AG10803 (cell line): ENCODE results near the gene PERCC1.

Experiments
- DNase-seq: peaks from one replicate; pipeline ENCODE4 v3.0.0; 2010; ENCODE audit warnings: low read depth
- H3K4me3 ChIP-seq: 2 replicates; pipeline ENCODE4 v1.5.1; 2011; ENCODE audit warnings: mild to moderate bottlenecking, low read length, control low read depth
- TF ChIP-seq, protein P1 (sequence below): conservative IDR thresholded peaks from 2 replicates; pipeline ENCODE4 v1.5.1; 2011; ENCODE audit warnings: mild to moderate bottlenecking, low read length, control low read depth, inconsistent platforms

The PERCC1 gene

DNA sequence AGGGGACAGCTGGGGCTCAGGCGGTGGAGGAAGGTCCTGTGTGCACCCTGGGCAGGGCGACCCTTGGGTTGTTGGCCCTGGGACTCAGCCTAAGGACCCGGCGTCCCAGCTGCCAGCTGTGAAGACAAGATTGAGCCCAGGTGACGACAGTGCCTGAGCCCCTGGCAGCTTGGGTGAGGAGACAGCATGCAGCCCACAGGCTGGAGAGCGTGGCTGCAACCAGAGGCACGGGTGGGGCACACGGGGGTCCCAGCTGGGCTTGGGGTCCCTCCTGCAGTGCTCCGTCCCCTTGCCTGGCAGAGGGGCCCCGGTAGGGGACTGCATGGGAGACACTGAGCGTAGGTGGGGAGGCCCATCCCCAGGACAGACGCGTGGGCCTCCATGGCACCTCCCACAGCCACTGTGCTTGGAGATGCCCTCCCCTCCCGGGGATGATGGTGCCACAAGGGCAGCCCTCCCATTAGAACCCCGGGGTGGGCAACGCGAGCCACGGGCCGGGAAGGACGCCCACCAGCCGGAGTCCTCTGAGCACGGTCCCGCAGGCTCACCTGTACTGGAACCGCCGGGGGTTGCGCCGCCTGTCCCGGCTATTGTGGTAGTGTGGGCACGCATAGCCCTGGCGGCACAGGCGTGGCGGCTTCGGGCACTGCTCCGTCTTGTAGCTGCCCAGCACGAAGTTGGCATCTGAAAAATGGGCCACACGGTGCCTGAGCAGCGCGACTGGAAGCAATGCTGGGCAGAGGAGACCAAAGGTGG is 31.9 kb upstream of the PERCC1 start:
- no peak overlapping the region for H3K4me3 ChIP-seq
- DNase-seq: no peak
- TF ChIP-seq, protein P1, sequence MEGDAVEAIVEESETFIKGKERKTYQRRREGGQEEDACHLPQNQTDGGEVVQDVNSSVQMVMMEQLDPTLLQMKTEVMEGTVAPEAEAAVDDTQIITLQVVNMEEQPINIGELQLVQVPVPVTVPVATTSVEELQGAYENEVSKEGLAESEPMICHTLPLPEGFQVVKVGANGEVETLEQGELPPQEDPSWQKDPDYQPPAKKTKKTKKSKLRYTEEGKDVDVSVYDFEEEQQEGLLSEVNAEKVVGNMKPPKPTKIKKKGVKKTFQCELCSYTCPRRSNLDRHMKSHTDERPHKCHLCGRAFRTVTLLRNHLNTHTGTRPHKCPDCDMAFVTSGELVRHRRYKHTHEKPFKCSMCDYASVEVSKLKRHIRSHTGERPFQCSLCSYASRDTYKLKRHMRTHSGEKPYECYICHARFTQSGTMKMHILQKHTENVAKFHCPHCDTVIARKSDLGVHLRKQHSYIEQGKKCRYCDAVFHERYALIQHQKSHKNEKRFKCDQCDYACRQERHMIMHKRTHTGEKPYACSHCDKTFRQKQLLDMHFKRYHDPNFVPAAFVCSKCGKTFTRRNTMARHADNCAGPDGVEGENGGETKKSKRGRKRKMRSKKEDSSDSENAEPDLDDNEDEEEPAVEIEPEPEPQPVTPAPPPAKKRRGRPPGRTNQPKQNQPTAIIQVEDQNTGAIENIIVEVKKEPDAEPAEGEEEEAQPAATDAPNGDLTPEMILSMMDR: no peak

DNA sequence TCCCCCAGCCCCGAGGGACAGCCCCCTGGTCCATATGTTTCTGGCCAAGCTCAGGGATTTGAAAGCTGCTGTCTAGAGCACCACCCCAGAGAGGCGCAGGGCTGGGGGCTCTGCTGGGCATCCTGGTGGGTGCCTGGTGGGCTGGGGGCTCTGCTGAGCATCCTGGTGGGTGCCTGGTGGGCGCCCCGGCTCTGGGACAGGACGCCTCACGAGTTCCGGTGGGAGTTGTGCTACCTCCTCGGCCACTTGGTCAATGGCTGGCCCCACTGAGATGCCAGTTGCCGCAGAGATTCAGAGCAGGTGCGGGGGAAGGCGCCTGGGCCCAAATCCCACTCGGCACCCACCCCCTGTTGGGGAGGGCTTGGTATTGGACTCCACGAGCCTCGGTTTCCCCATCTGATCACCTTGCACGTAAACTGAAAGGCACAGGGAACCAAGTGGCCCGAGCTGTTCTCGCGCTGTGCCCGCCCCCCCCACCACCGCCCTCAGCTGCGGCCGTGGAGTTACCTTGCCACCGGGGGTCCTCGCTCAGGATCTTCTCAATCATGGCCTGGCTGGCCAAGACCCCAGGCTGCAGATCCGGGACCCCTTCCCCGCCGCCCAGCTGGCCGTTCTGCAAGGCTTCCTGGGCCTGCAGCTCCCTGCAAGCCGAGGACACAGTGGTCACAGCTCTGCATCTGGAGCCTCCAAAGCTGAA is 29.7 kb upstream of the PERCC1 start:
- no peak overlapping the region for H3K4me3 ChIP-seq
- TF ChIP-seq, protein P1: no peak
- DNase-seq: no peak

DNA sequence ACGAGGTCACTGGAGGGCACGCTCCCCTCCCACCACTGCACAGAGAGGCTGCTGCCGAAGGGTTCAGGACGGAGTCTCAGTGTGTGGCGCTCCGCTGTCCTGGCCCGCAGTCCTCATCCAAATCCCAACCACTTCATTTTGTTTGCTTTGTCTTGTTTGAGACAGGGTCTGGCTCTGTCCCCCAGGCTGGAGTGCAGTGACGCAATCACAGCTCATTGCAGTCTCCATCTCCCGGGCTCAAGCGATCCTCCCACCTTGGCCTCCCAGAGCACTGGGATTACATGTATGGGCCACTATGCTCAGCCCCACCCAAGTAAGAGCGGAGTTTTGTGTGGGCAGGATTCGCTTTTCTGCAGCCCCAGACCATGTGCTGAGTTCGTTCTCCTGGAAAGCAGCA is 29.1 kb upstream of the PERCC1 start:
- TF ChIP-seq, protein P1: no peak
- DNase-seq: no peak
- H3K4me3 ChIP-seq: no peak overlapping the region

DNA sequence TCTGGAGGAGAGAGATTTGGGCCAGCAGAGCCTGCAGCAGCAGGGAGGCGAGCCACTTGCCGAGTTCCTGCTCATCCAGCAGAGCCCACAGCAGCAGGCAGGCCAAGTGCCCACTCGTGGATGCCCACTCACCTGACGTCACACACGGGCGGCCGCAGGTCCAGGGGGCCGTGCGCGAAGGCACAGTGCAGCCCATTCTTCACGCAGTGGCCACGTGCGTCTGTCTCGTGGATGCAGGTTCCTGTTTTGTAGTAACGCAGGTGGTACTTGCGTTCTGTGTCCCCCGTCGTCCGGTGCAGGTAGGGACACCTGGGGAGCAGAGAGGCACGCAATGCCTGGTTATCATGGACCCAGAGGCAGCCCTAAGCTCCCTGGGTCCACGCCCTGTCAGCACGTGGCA is 27.8 kb upstream of the PERCC1 start:
- H3K4me3 ChIP-seq: no peak overlapping the region
- TF ChIP-seq, protein P1: no peak
- no peak for DNase-seq

DNA sequence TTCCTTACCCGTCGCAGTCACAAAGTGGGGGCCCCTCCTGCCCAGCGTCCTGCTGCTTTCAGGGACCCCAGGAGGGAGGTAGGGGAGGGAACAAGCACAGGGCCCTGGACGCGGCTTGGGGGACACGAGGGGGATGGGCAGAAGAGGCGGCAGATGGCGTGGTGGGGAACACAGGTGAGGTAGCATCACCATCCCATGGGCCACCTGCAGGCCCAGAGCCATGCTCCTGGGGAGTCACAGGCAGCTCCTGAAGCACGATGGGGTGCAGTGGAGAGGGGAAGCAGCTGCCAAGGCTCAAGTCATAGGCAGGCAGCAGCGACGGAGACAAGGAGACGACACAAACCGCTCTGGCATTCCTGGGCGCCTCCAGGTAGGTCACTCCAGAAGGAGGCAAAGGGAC is 27.1 kb upstream of the PERCC1 start:
- TF ChIP-seq, protein P1: no peak
- H3K4me3 ChIP-seq: no peak overlapping the region
- no peak for DNase-seq

DNA sequence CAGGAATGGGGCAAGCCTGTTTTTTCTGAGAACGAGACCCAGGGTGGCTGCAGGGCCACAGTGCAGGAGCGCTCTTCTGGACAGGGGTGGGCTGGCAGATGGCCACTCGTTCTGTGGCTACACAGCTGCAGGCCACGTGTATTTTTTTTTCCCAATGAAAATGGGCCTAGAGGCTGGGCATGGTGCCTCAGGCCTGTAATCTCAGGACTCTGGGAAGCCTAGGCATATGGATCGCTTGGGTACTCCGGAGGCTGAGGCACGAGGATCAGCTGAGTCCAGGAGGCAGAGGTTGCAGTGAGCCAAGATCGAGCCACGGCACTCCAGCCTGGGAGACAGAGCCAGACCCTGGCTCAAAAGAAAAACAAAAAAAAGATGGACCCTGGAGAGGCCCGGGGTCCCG is 23.1 kb upstream of the PERCC1 start:
- TF ChIP-seq, protein P1: no peak
- no peak overlapping the region for H3K4me3 ChIP-seq
- peak; percentile 80 for DNase-seq
